SK-N-SH (cell line): ENCODE data around the gene RBM4. TPM values are rescaled to one million over a fixed set of nuclear protein-coding genes. Genes with fewer than 3 reads are reported as not detected.

ENCODE experiments used
- ELF1 ChIP-seq: IDR thresholded peaks from 2 replicates; pipeline ENCODE4 v1.4.0; 2012
- EP300 ChIP-seq, 2 experiments: IDR thresholded peaks; 2 replicates each; pipeline versions ENCODE4 v1.4.0 to v1.6.1; 2012; ENCODE audit warnings: borderline replicate concordance in 1 of 2, low read depth in 1 of 2, low read length in 1 of 2
- EZH2phosphoT487 ChIP-seq: fragments of 200-600 bp; sonication (generic); IDR thresholded peaks from 2 replicates; pipeline ENCODE4 v1.6.1; 2017; ENCODE audit warnings: low read depth, mixed run types, mild to moderate bottlenecking, antibody characterized with exemption, moderate library complexity, borderline replicate concordance
- FOXJ3 ChIP-seq: sonication (generic); formaldehyde crosslinking; IDR thresholded peaks from 2 replicates; pipeline ENCODE4 v1.5.1; 2020; ENCODE audit warnings: mild to moderate bottlenecking, missing genetic modification reagents
- MXI1 ChIP-seq: IDR thresholded peaks from 2 replicates; pipeline ENCODE4 v1.6.1; 2012; ENCODE audit warnings: mild to moderate bottlenecking, low read depth, low read length, improper control_type of control experiment
- POLR2AphosphoS5 ChIP-seq: IDR thresholded peaks from 2 replicates; pipeline ENCODE4 v1.6.1; 2012; ENCODE audit warnings: low read depth, low read length
- RAD21 ChIP-seq: IDR thresholded peaks from 2 replicates; pipeline ENCODE4 v1.6.1; 2012; ENCODE audit warnings: mild to moderate bottlenecking, low read length
- RFX5 ChIP-seq: IDR thresholded peaks from 2 replicates; pipeline ENCODE4 v1.6.1; 2012; ENCODE audit warnings: mild to moderate bottlenecking, improper control_type of control experiment, low read length
- RXRA ChIP-seq: IDR thresholded peaks from 2 replicates; pipeline ENCODE4 v1.4.0; 2012; ENCODE audit warnings: low read depth, mild to moderate bottlenecking, borderline replicate concordance
- SMC3 ChIP-seq: IDR thresholded peaks from 2 replicates; pipeline ENCODE4 v1.6.1; 2012; ENCODE audit warnings: low read depth, low read length, improper control_type of control experiment
- polyA plus RNA-seq, 3 experiments: library from polyadenylated mRNA; depleted of rRNA; stranded (reverse); fragments of >200 nt; gene quantifications; 2 replicates each; pipeline ENCODE4 v1.2.3, GENCODE V29; 2012
- TF ChIP-seq, protein P1 (sequence below): IDR thresholded peaks from 2 replicates; pipeline ENCODE4 v1.4.0; 2012; ENCODE audit warnings: low read depth
- TF ChIP-seq, protein P2 (sequence below): IDR thresholded peaks from 2 replicates; pipeline ENCODE4 v1.6.1; 2012; ENCODE audit warnings: mild to moderate bottlenecking, low read depth, low read length, moderate library complexity
- TF ChIP-seq, protein P3 (sequence below): fragments of 150-350 bp; IDR thresholded peaks from 2 replicates; pipeline ENCODE4 v1.6.1; 2016; ENCODE audit warnings: mild to moderate bottlenecking, low read depth, low read length
- TF ChIP-seq, protein P4 (sequence below): IDR thresholded peaks from 2 replicates; pipeline ENCODE4; 2012

The RBM4 gene
- polyA plus RNA-seq, 1 of the 3 experiments (the other 2 are of a cell fraction): 202 TPM

DNA sequence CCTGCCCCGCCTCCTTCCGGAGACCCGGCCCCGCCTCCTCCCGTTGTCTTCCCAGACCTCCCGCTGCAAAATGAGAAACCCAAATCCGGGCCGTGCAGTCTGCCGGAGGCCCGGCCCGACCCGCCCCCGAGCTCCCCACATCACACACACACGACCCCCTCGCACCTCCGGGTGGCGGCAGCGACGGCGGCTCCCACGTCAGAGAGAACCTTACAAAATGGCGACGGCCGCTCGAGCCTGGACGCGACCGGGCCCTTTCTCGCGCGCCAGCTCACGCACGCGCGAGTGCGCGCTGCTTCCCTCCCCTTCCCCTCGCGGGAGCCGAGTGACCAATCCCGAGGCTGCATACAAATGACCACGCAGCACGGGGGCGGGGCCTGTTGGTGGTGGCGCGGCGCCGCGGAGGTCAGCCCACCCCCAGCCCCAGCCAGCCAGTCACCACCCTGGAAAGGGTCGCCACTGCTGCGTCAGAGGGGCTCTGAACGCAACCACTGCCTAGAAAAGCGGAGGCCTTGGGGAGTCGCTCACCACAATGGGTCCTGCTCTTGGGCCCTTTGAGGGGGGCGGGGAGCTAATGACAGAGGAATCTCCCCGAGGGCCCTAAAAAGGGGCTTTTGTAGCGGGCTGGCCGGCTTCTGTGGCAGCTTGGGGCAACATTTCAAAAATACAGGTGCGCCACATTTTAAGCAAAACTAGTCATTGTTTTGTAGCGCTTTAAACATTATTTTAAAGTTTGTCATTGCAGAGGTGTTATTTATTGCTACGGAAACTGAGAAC is 39.3 kb downstream of the RBM4 start, which contains the start of gene RBM4B (continued):
- peak; percentile 83 for TF ChIP-seq RFX5
- TF ChIP-seq MXI1: peak; percentile 97
- TF ChIP-seq ELF1: 0 out of 2 replicates have a peak, but pooled peaks have one; percentile 11
- TF ChIP-seq, protein P1, sequence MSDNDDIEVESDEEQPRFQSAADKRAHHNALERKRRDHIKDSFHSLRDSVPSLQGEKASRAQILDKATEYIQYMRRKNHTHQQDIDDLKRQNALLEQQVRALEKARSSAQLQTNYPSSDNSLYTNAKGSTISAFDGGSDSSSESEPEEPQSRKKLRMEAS: peak; percentile 85
- TF ChIP-seq EP300 (IDR thresholded peaks at IDR 0.05; ENCODE audit: borderline replicate concordance in 1 of 2, low read depth in 1 of 2, low read length in 1 of 2): no peak
- TF ChIP-seq, protein P2, sequence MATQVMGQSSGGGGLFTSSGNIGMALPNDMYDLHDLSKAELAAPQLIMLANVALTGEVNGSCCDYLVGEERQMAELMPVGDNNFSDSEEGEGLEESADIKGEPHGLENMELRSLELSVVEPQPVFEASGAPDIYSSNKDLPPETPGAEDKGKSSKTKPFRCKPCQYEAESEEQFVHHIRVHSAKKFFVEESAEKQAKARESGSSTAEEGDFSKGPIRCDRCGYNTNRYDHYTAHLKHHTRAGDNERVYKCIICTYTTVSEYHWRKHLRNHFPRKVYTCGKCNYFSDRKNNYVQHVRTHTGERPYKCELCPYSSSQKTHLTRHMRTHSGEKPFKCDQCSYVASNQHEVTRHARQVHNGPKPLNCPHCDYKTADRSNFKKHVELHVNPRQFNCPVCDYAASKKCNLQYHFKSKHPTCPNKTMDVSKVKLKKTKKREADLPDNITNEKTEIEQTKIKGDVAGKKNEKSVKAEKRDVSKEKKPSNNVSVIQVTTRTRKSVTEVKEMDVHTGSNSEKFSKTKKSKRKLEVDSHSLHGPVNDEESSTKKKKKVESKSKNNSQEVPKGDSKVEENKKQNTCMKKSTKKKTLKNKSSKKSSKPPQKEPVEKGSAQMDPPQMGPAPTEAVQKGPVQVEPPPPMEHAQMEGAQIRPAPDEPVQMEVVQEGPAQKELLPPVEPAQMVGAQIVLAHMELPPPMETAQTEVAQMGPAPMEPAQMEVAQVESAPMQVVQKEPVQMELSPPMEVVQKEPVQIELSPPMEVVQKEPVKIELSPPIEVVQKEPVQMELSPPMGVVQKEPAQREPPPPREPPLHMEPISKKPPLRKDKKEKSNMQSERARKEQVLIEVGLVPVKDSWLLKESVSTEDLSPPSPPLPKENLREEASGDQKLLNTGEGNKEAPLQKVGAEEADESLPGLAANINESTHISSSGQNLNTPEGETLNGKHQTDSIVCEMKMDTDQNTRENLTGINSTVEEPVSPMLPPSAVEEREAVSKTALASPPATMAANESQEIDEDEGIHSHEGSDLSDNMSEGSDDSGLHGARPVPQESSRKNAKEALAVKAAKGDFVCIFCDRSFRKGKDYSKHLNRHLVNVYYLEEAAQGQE: 0 out of 2 replicates have a peak, but pooled peaks have one; percentile 10
- TF ChIP-seq, protein P3, sequence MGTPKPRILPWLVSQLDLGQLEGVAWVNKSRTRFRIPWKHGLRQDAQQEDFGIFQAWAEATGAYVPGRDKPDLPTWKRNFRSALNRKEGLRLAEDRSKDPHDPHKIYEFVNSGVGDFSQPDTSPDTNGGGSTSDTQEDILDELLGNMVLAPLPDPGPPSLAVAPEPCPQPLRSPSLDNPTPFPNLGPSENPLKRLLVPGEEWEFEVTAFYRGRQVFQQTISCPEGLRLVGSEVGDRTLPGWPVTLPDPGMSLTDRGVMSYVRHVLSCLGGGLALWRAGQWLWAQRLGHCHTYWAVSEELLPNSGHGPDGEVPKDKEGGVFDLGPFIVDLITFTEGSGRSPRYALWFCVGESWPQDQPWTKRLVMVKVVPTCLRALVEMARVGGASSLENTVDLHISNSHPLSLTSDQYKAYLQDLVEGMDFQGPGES: 0 out of 2 replicates have a peak, but pooled peaks have one; percentile 4
- TF ChIP-seq SMC3: no peak
- TF ChIP-seq, protein P4, sequence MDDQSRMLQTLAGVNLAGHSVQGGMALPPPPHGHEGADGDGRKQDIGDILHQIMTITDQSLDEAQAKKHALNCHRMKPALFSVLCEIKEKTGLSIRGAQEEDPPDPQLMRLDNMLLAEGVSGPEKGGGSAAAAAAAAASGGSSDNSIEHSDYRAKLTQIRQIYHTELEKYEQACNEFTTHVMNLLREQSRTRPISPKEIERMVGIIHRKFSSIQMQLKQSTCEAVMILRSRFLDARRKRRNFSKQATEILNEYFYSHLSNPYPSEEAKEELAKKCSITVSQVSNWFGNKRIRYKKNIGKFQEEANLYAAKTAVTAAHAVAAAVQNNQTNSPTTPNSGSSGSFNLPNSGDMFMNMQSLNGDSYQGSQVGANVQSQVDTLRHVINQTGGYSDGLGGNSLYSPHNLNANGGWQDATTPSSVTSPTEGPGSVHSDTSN: peak; percentile 18; the same call in 1 of the 2 replicates
- TF ChIP-seq POLR2AphosphoS5: peak; percentile 67
- no peak for TF ChIP-seq RAD21
- no peak for TF ChIP-seq RXRA
- TF ChIP-seq FOXJ3 (CRISPR knock-in tag): no peak
- TF ChIP-seq EZH2phosphoT487: no peak
